ENCODE results near the gene MINK1. TPM values are rescaled to one million over a fixed set of nuclear protein-coding genes. Genes with fewer than 3 reads are reported as not detected.

The MINK1 gene
- total RNA-seq, 2 donors from 2014 or later = 53.3 to 67.0 TPM

GRCh38 chr17:4892499-4893221 is 59.5 kb downstream of the MINK1 start:
- DNase-seq (ENCODE audit: low spot score) = no peak
- intact Hi-C loops (cut with DNase I) = loop anchor here in 1 of 2 donors (1.0 kb wide), 1 partner anchor 161 kb away; the partner anchor contains the start of gene MED11

- intact Hi-C loops (cut with DNase I) = loop anchor here in 1 of 2 donors (1.0 kb wide), 1 partner anchor 162 kb away; the partner anchor contains the start of gene MED11
- DNase-seq (ENCODE audit: low spot score) = no peak
Measured at GRCh38 chr17:4893272-4893671, 60.1 kb downstream of the MINK1 start.

GRCh38 chr17:4893721-4894560 is 60.8 kb downstream of the MINK1 start:
- no peak for DNase-seq (ENCODE audit: low spot score)
- intact Hi-C loops (cut with DNase I) = loop anchor here in 1 of 2 donors (1.0 kb wide), 1 partner anchor 163 kb away; the partner anchor contains the start of gene MED11

GRCh38 chr17:4895121-4895520 is 62.0 kb downstream of the MINK1 start:
- no peak for DNase-seq (ENCODE audit: low spot score)
- intact Hi-C loops (cut with DNase I) = loop anchor here in 1 of 2 donors (5.0 kb wide), 1 partner anchor 2002 kb away; no protein-coding TSS in a partner anchor

GRCh38 chr17:4895657-4896331 is 62.7 kb downstream of the MINK1 start:
- intact Hi-C loops (cut with DNase I) = loop anchor here in 1 of 2 donors (5.0 kb wide), 1 partner anchor 2002 kb away; no protein-coding TSS in a partner anchor
- DNase-seq (ENCODE audit: low spot score) = no peak

GRCh38 chr17:4896332-4897197 is 63.4 kb downstream of the MINK1 start:
- intact Hi-C loops (cut with DNase I) = loop anchor here in 1 of 2 donors (5.0 kb wide), 1 partner anchor 2001 kb away; no protein-coding TSS in a partner anchor

GRCh38 chr17:4897198-4897687 is 64.1 kb downstream of the MINK1 start:
- intact Hi-C loops (cut with DNase I) = loop anchor here in 1 of 2 donors (5.0 kb wide), 1 partner anchor 2000 kb away; no protein-coding TSS in a partner anchor
- DNase-seq (ENCODE audit: low spot score) = no peak

More at GRCh38 chr17:4896332-4897197, 63.4 kb downstream of the MINK1 start:
- DNase-seq (ENCODE audit: low spot score) = no peak

- intact Hi-C loops (cut with DNase I) = loop anchor here in 1 of 2 donors (5.0 kb wide), 1 partner anchor 2000 kb away; no protein-coding TSS in a partner anchor
- no peak for DNase-seq (ENCODE audit: low spot score)
Measured at GRCh38 chr17:4897785-4898184, 64.6 kb downstream of the MINK1 start.

- intact Hi-C loops (cut with DNase I) = loop anchor here in 1 of 2 donors (5.0 kb wide), 1 partner anchor 1999 kb away; no protein-coding TSS in a partner anchor
- no peak for DNase-seq (ENCODE audit: low spot score)
Measured at GRCh38 chr17:4898351-4898750, 65.2 kb downstream of the MINK1 start.

- no peak for DNase-seq (ENCODE audit: low spot score)
- intact Hi-C loops (cut with DNase I) = loop anchor here in 1 of 2 donors (5.0 kb wide), 1 partner anchor 1998 kb away; no protein-coding TSS in a partner anchor
Measured at GRCh38 chr17:4898927-4899326, 65.8 kb downstream of the MINK1 start.

- intact Hi-C loops (cut with DNase I) = loop anchor here (5.0 to 10.0 kb wide), 2 partner anchors 165 to 1998 kb away; no protein-coding TSS in a partner anchor
- peak; percentile 95 for DNase-seq (ENCODE audit: low spot score)
Measured at GRCh38 chr17:4899341-4900230, 66.4 kb downstream of the MINK1 start, which contains the start of gene C17orf107. Gene C17orf107, plus strand, starts transcription at chr17:4899536. Its CDS starts 227 bp downstream, at chr17:4899763.

- no peak for DNase-seq (ENCODE audit: low spot score)
Measured at GRCh38 chr17:4900231-4901107, 67.3 kb downstream of the MINK1 start.

GRCh38 chr17:4901108-4901647 is 68.0 kb downstream of the MINK1 start:
- intact Hi-C loops (cut with DNase I) = loop anchor here (10.0 kb wide), 1 partner anchor 164 kb away; no protein-coding TSS in a partner anchor
- DNase-seq (ENCODE audit: low spot score) = no peak

More at GRCh38 chr17:4900231-4901107, 67.3 kb downstream of the MINK1 start:
- intact Hi-C loops (cut with DNase I) = loop anchor here (10.0 kb wide), 1 partner anchor 164 kb away; no protein-coding TSS in a partner anchor

- intact Hi-C loops (cut with DNase I) = loop anchor here (10.0 kb wide), 1 partner anchor 163 kb away; no protein-coding TSS in a partner anchor
- DNase-seq (ENCODE audit: low spot score) = peak; percentile 91
Measured at GRCh38 chr17:4901648-4902344, 68.7 kb downstream of the MINK1 start.

Data from posterior vena cava (tissue), 2 donors.